Right atrium auricular region (tissue), 2 donors: ENCODE results near the gene PRRC2B. TPM values are rescaled to one million over a fixed set of nuclear protein-coding genes. Genes with fewer than 3 reads are reported as not detected.

Experiments used
- DNase-seq: peaks from one replicate; pipeline ENCODE4 v3.0.0-alpha.2; 2019; ENCODE audit warnings: low spot score
- H3K27ac ChIP-seq, 2 donors: fragments of 200-600 bp; sonication (generic); 1 replicate in 1 of 2; 2 replicates in 1 of 2; pipeline ENCODE4 v1.5.1; 2016 to 2019
- H3K27me3 ChIP-seq, 2 donors: fragments of 200-600 bp; sonication (generic); one replicate each; pipeline versions ENCODE4 v1.5.1 to v1.6.0; 2017 to 2019
- H3K36me3 ChIP-seq: fragments of 200-600 bp; sonication (generic); one replicate; pipeline ENCODE4 v1.5.1; 2016
- H3K4me1 ChIP-seq, 2 donors: fragments of 200-600 bp; sonication (generic); one replicate each; pipeline versions ENCODE4 v1.5.1 to v1.6.0; 2017 to 2019
- H3K4me3 ChIP-seq, 2 donors: fragments of 200-600 bp; sonication (generic); 1 replicate in 1 of 2; 2 replicates in 1 of 2; pipeline ENCODE4 v1.5.1; 2017 to 2019; ENCODE audit warnings: mild to moderate bottlenecking in 1 of 2, moderate library complexity in 1 of 2
- H3K9me3 ChIP-seq, 2 donors: fragments of 200-600 bp; sonication (generic); one replicate each; pipeline ENCODE4 v1.5.1; 2019
- total RNA-seq, 2 donors: library from RNA; depleted of rRNA; stranded (reverse); fragments of >200 nt; gene quantifications; one replicate each; pipeline ENCODE4 v1.1.0, GENCODE V29; 2016
- TF ChIP-seq, protein P1 (sequence below), 2 donors: fragments of 200-600 bp; sonication (generic); IDR thresholded peaks; one replicate each; pipeline ENCODE4 v1.5.1; 2019; ENCODE audit warnings: antibody characterized with exemption in 2 of 2

The PRRC2B gene
- total RNA-seq, 2 donors from 2014 or later = 76.7 to 120 TPM

DNA sequence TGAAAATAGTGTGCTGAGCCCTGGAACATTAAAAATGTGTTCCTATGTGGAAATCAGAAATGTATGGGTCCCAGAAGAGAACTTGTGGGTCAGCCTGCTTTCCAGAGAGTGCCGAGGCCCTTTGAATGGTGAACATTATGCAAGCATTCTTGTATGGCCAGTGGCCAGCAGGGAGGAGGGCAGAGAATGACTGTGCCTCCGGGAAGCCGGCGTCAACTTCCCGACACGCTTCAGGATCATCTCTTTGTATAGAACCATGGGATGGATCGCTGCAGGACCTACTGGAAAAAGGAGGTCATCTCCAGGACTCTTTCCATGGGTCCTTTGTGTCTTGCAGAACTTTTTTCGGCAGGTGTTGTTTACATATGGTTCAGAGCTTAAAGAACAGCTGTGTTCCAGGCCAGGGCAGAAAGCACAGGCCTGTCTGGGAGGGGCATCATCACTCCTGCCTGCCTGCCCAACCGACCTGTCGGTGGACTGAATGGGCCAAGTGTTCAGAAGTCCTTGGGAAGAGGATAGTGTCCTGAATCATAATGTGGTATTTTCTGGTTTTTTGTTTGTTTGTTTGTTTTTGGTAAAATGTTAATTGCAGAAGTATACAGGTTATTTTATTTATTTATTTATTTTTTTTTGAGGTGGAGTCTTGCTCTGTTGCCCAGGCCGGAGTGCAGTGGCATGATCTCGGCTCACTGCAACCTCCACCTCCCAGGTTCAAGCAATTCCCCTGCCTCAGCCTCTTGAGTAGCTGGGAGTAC lies 9.0 kb downstream of the PRRC2B start:
- Histone ChIP-seq H3K9me3 (no peaks in the 10 kb centered on the region), H3K4me3 (peak overlapping the region in 1 of 2 donors; percentile 4), H3K4me1 (peaks cover 3 to 97% of the 10 kb centered on the region in 2 donors), H3K27me3 (no peaks in the 10 kb centered on the region), H3K36me3 (no peaks in the 10 kb centered on the region), H3K27ac (peak overlapping the region; percentile 77 to 86)
- TF ChIP-seq, protein P1, sequence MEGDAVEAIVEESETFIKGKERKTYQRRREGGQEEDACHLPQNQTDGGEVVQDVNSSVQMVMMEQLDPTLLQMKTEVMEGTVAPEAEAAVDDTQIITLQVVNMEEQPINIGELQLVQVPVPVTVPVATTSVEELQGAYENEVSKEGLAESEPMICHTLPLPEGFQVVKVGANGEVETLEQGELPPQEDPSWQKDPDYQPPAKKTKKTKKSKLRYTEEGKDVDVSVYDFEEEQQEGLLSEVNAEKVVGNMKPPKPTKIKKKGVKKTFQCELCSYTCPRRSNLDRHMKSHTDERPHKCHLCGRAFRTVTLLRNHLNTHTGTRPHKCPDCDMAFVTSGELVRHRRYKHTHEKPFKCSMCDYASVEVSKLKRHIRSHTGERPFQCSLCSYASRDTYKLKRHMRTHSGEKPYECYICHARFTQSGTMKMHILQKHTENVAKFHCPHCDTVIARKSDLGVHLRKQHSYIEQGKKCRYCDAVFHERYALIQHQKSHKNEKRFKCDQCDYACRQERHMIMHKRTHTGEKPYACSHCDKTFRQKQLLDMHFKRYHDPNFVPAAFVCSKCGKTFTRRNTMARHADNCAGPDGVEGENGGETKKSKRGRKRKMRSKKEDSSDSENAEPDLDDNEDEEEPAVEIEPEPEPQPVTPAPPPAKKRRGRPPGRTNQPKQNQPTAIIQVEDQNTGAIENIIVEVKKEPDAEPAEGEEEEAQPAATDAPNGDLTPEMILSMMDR (IDR thresholded peaks at IDR 0.05) = no peak
- peak; percentile 96 for DNase-seq

DNA sequence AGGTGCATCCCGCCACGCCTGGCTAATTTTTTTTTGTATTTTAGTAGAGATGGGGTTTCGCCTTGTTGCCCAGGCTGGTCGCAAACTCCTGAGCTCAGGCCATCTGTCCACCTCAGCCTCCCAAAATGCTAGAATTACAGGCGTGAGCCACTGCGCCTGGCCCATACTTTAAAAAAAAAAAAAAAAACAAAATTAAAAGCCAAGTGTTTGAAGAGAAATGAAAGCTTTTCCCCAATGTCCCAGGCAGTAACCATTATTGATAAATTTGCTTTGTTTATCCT lies 9.5 kb downstream of the PRRC2B start:
- TF ChIP-seq, protein P1 (IDR thresholded peaks at IDR 0.05) = no peak
- no peak overlapping the region for H3K4me3 ChIP-seq

DNA sequence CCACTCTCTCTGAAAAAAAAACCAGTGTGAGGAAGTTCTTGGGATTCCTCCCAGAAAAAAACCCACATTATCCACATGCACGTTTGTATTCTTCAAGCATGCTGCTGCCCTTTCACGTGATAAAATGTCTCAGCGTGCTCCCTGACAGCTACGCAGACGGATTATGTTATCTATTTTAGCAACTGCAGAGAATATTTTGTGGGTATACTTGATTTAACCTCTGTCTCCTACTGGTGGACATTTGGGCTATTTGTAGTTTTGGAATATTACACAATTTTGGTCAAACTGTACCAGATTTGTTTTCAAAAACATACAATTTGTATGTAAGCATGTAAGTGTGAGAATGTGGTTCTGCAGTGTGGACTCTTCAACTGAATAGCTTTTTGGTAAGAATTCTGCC lies 10.7 kb downstream of the PRRC2B start:
- H3K4me1 ChIP-seq = peaks cover 0 to 99% of the 10 kb centered on the region in 2 donors
- no peak overlapping the region for H3K4me3 ChIP-seq
- TF ChIP-seq, protein P1 (IDR thresholded peaks at IDR 0.05) = no peak
- no peaks in the 10 kb centered on the region for H3K9me3 ChIP-seq
- peak overlapping the region; percentile 74 to 86 for H3K27ac ChIP-seq
- no peak for DNase-seq
- H3K27me3 ChIP-seq = no peaks in the 10 kb centered on the region
- no peaks in the 10 kb centered on the region for H3K36me3 ChIP-seq

More for the DNA sequence above, 9.5 kb downstream of the PRRC2B start:
- Histone ChIP-seq H3K9me3 (no peaks in the 10 kb centered on the region), H3K36me3 (no peaks in the 10 kb centered on the region), H3K27ac (peak overlapping the region; percentile 77 to 86), H3K4me1 (peaks cover 0 to 97% of the 10 kb centered on the region in 2 donors), H3K27me3 (no peaks in the 10 kb centered on the region)
- DNase-seq = no peak

DNA sequence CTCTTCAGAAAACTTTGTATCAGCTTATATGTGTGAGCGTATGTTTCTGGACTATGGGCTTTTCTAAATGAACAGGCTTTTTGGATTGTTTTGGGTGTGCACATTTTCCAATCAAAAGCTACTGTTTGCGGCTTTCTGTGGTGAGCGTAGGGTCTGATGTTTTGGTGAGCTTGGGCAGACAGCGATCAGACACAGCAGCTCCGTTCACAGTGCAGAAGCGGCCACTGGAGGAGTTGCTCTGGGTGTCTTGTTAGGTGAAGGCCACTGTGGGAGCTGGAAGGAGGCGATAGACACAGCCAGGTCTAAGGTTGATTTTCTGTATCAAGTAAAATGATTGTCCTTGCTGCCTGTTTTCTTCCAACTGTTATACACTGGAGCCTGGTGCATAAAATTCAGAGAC lies 11.1 kb downstream of the PRRC2B start:
- TF ChIP-seq, protein P1 (IDR thresholded peaks at IDR 0.05) = no peak
- H3K9me3 ChIP-seq = no peaks in the 10 kb centered on the region
- DNase-seq = no peak
- H3K36me3 ChIP-seq = no peaks in the 10 kb centered on the region
- H3K4me1 ChIP-seq = peaks cover 0 to 99% of the 10 kb centered on the region in 2 donors
- H3K27me3 ChIP-seq = no peaks in the 10 kb centered on the region
- peak overlapping the region; percentile 74 to 86 for H3K27ac ChIP-seq
- H3K4me3 ChIP-seq = no peak overlapping the region

DNA sequence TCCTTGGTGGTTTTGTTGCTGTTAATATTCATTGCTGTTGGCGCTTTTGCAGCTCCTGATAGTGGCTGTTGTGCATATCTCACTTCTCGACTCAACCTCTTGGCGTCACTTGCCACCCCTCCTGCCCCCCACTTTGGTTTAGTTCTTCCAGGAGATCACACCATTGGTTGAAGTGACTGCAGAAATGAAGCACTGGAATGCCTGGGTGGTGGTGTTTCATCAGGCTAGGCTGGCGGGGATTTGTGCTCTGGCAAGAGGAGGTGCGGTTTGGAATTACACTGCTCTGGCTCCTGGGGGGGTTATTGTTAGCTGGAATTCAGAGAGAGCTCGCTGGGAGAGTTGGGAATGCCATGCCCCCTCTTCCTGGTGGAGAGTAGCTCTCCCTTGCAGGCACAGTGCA lies 11.5 kb downstream of the PRRC2B start:
- H3K27ac ChIP-seq = peak overlapping the region; percentile 74 to 86
- H3K36me3 ChIP-seq = no peaks in the 10 kb centered on the region
- no peaks in the 10 kb centered on the region for H3K9me3 ChIP-seq
- TF ChIP-seq, protein P1 (IDR thresholded peaks at IDR 0.05) = no peak
- no peak overlapping the region for H3K4me3 ChIP-seq
- H3K4me1 ChIP-seq = peaks cover 0 to 100% of the 10 kb centered on the region in 2 donors
- no peaks in the 10 kb centered on the region for H3K27me3 ChIP-seq
- DNase-seq = peak; percentile 77
